ENCODE results near the gene HSPA14.
"Not testable (repeated sequence)": the region's sequence is repeated elsewhere in the genome, so short reads cannot be mapped to it uniquely, and the experiment has no call there.

Gene HSPA14, protein sequence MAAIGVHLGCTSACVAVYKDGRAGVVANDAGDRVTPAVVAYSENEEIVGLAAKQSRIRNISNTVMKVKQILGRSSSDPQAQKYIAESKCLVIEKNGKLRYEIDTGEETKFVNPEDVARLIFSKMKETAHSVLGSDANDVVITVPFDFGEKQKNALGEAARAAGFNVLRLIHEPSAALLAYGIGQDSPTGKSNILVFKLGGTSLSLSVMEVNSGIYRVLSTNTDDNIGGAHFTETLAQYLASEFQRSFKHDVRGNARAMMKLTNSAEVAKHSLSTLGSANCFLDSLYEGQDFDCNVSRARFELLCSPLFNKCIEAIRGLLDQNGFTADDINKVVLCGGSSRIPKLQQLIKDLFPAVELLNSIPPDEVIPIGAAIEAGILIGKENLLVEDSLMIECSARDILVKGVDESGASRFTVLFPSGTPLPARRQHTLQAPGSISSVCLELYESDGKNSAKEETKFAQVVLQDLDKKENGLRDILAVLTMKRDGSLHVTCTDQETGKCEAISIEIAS

GRCh38 chr10:14837757-14838581, at the start of gene HSPA14, which contains the start of the genes CDNF and MSANTD7:
Gene HSPA14 (plus strand): TSS chr10:14838306. CDS start chr10:14838403, 97 bp downstream.
Gene CDNF (minus strand): TSS chr10:14838037. CDS start chr10:14837946, 91 bp downstream.
Gene MSANTD7 (plus strand): TSS chr10:14838306. CDS start chr10:14842285, 3,979 bp downstream.
- peak; percentile 99 for DNase-seq

DNA sequence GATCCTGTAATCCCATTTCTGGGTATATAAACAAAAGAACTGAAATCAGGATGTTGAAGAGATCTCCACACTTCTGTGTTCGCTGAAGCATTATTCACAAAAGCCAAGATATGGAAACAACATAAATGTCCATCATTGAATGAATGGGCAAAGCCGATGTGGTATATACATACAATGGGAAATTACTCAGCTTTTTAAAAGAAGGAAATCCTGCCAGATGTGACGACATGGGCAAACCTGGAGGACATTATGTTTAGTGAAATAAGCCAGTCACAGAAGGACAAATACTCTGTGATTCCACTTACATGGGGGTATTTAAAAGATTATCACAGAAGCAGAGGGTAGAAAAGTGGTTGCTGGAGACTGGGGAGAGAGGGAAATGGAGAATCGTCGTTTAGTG, 39.5 kb upstream of the HSPA14 start:
- DNase-seq = no peak

- no peak for DNase-seq
Observed at GRCh38 chr10:14800397-14800796, 37.7 kb upstream of the HSPA14 start.

DNA sequence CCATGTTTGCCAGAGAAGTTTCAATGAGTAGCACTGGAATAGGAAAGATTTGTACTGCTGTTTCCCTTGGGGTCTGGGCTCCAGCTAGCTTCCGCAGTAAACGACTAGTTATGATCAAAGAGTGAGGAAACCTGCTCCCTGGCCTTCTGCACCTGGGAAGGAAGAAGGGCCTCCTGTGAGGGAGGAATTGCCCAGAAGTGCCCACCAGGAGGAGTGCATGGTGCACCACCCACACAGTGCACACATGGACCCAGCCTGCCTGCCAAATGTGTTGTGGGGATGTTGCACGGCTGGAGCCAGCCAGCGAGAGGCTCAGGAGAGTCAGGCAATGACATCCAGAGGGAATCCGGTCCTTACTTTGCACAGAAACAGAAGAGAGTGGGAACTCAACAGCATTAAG, 36.4 kb upstream of the HSPA14 start:
- DNase-seq = no peak

- no peak for DNase-seq
Observed at GRCh38 chr10:14803827-14804226, 34.3 kb upstream of the HSPA14 start.

GRCh38 chr10:14806318-14806717, 31.8 kb upstream of the HSPA14 start:
- DNase-seq = no peak

DNA sequence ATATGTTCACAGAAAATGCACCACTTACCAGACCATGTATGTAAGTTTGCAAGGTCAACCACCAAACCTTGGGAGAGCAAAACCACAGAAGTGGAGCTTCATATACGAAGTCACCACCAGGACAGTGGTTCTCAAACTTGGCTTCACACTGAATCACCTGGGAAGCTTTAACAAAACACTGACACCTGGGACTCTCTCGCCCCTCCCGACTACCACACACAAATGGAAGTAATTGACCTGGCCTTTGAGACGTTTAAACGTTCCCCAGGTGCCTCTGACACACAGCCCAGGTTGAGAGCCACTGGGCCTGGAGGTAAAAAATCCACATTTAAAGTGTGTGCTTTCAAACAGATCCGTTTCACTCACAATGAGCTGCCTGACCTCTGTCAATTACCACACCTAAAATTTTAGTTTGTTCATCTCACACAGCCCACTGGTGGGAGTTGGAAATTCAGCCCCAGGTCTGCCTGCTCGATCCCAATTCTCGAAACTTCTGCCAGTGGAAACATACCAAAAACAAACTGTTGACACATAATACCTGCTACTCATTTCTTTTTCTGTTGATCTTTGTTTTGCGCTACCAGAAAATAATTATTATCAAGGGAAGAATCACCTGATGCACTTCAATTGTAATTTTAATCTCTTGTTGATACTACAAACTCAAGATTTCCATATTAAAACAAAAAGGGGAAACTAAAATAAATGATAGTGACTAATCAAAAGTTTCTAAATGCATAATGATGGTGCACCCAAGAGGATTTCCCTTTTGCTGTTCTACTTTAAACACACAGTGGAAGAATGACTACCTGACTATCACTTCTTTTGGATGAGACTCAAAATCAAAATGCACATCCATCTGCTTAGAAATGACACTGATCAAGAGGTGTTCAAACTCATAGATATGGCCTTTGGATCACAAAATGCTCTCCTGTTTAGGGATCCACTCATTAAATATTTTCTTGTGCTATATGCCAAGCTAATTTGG, 26.8 kb upstream of the HSPA14 start:
- no peak for DNase-seq

GRCh38 chr10:14812271-14812670, 25.8 kb upstream of the HSPA14 start:
- peak; percentile 10 for DNase-seq

- DNase-seq = no peak
Observed at GRCh38 chr10:14815681-14816080, 22.4 kb upstream of the HSPA14 start.

DNA sequence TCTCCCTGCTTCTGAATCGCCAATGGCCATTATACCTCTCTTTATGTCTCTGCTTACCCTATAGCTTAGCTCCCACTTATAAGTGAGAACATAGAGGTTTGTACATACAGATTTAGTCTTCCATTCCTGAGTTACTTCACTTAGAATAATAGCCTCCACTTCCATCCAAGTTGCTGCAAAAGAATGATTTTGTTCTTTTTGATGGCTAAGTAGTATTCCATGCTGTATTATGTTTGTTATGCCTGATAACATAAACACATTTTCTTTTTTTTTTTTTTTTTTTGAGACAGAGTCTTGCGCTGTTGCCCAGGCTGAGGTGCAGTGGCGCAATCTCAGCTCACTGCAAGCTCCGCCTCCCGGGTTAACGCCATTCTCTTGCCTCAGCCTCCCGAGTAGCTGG, 21.4 kb upstream of the HSPA14 start:
- DNase-seq = not testable (repeated sequence)

DNA sequence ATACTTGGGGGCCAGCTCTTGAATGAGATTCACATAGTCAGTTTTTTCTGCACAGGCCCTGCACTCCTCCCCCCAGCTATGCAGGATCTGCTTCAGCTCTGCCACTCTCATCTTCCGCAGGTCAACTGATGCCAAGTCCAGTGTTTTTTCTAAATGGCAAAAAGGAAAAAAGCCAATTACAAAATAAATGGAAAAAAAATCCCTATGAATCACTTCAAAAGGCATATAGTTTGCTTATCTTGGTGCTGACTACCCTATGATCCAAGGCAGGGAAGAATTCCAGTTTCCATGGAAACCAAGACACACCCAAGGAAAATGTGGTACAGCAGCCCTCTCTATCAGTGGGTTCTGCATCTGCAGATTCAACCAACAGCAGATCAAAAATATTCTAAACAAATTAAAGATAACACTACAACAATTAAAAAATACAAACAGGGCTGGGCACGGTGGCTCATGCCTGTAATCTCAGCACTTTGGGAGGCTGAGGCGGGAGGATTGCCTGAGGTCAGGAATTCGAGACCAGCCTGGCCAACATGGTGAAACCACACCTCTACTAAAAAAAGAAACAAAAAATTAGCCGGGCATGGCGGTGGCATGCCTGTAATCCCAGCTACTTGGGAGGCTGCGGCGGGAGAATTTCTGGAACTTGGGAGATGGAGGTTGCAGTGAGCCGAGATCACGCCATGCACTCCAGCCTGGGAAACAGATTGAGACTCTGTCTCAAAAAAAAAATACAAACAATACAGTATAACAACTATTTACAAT, 17.9 kb upstream of the HSPA14 start:
- no peak for DNase-seq

GRCh38 chr10:14820775-14821154, 17.3 kb upstream of the HSPA14 start:
- DNase-seq = no peak

- no peak for DNase-seq
Observed at GRCh38 chr10:14821635-14822375, 16.3 kb upstream of the HSPA14 start.

GRCh38 chr10:14822879-14823755, 15.0 kb upstream of the HSPA14 start:
- peak; percentile 64 for DNase-seq

GRCh38 chr10:14823966-14824365, 14.1 kb upstream of the HSPA14 start:
- no peak for DNase-seq

DNA sequence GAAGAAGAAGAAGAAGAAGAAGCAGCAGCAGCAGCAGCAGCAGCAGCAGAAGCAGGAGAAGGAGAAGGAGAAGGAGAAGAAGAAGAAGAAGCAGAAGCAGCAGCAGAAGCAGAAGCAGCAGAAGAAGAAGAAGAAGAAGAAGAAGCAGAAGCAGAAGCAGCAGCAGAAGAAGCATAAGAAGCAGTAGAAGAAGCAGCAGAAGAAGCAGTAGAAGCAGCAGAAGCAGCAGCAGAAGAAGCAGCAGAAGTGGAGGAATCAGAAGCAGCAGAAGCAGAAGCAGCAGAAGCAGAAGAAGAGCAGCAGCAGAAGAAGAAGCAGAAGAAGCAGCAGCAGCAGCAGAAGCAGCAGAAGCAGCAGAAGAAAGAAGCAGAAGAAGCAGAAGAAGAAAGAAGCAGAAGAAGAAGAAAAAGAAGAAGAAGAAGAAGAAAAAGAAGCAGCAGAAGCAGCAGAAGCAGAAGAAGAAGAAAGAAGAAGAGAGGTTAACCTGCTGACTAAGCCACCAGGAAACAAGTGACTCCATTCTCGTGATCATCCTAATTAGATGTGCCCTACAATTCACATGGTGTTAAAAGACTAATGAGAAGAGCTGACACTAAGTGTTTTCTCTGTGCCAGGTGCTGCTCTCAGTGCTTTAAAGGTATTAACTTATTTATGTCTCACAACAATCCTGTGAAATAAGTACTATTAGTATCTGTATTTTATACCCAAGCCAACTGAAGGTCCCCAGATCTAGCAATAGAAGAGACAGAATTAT, 11.9 kb upstream of the HSPA14 start:
- no peak for DNase-seq

GRCh38 chr10:14833106-14833505, 5.0 kb upstream of the HSPA14 start:
- no peak for DNase-seq

DNA sequence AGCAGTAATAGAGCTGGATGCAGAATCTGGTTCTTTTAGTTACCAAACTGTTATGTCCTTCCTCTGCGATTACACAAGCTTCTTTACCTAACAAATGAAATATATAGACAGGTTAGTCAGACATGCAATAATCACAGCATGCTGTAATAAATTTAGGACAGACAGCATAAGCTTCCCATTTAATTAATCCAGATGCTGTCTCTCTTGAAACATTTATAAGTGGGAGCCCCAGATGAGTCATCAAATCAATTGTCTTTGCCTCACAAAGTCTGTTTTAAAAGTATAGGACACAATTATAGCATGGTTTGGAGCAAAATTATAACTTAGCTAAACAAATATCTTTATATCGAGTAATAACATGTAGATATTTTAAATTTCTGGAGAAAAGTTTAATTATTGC, 1.9 kb upstream of the HSPA14 start:
- no peak for DNase-seq

All from CD4-positive, alpha-beta T cell treated with Interleukin-17A for 1 hour (primary cell).